OCI-LY1 (cell line): ENCODE measurements around the gene C2orf15.

Experiments
- H2AFZ ChIP-seq: fragments of 200-600 bp; sonication (generic), shearing (Covaris generic); 2 replicates; pipeline ENCODE4 v1.6.0; 2014; ENCODE audit warnings: antibody characterized with exemption, mild to moderate bottlenecking, low read length
- H3F3A ChIP-seq: fragments of 200-600 bp; sonication (generic), shearing (Covaris generic); 2 replicates; pipeline ENCODE4 v1.6.0; 2014; ENCODE audit warnings: mild to moderate bottlenecking, antibody characterized with exemption, low read length, moderate library complexity; ENCODE audit not compliant: insufficient read depth
- H3K27ac ChIP-seq: fragments of 200-600 bp; sonication (generic); 2 replicates; pipeline ENCODE4 v1.5.1; 2014; ENCODE audit warnings: low read length, mixed run types, mild to moderate bottlenecking, low read depth; ENCODE audit not compliant: poor library complexity, severe bottlenecking
- H3K27me3 ChIP-seq: fragments of 200-600 bp; sonication (generic); 2 replicates; pipeline ENCODE4 v1.6.0; 2014; ENCODE audit warnings: antibody characterized with exemption, mild to moderate bottlenecking, low read length, moderate library complexity; ENCODE audit not compliant: insufficient read depth
- H3K36me3 ChIP-seq: fragments of 200-600 bp; sonication (generic); 2 replicates; pipeline ENCODE4 v1.6.1; 2014; ENCODE audit warnings: mild to moderate bottlenecking, antibody characterized with exemption, low read length, moderate library complexity, mixed read lengths; ENCODE audit not compliant: insufficient read depth
- H3K4me1 ChIP-seq: fragments of 200-600 bp; sonication (generic); 2 replicates; pipeline ENCODE4 v1.5.1; 2014; ENCODE audit warnings: mild to moderate bottlenecking, low read length, moderate library complexity; ENCODE audit not compliant: insufficient read depth, severe bottlenecking
- H3K4me2 ChIP-seq: fragments of 200-600 bp; sonication (generic), shearing (Covaris generic); 2 replicates; pipeline ENCODE4 v1.6.1; 2014; ENCODE audit warnings: low read length
- H3K4me3 ChIP-seq: fragments of 200-600 bp; sonication (generic); 2 replicates; pipeline ENCODE4 v1.5.1; 2014; ENCODE audit warnings: low read length, low read depth, mild to moderate bottlenecking, mixed read lengths; ENCODE audit not compliant: poor library complexity, severe bottlenecking
- H3K79me2 ChIP-seq: fragments of 200-600 bp; shearing (Covaris generic); 2 replicates; pipeline ENCODE4 v1.6.1; 2016; ENCODE audit warnings: mixed run types, low read length, mixed read lengths; ENCODE audit not compliant: insufficient read depth
- H3K9ac ChIP-seq: fragments of 200-600 bp; sonication (generic), shearing (Covaris generic); 2 replicates; pipeline ENCODE4 v1.6.1; 2014; ENCODE audit warnings: mild to moderate bottlenecking, low read length, mixed read lengths
- H3K9me2 ChIP-seq: fragments of 200-600 bp; sonication (generic), shearing (Covaris generic); 2 replicates; pipeline ENCODE4 v1.6.1; 2014; ENCODE audit warnings: low read depth, mild to moderate bottlenecking, low read length, mixed read lengths
- H3K9me3 ChIP-seq: fragments of 200-600 bp; shearing (Covaris generic); 2 replicates; pipeline ENCODE4 v1.6.1; 2014; ENCODE audit warnings: low read length, mixed read lengths
- H4K20me1 ChIP-seq: fragments of 200-600 bp; sonication (generic), shearing (Covaris generic); 2 replicates; pipeline ENCODE4 v1.6.0; 2016; ENCODE audit warnings: mild to moderate bottlenecking, low read length; ENCODE audit not compliant: insufficient read depth
- CTCF ChIP-seq: fragments of 200-600 bp; sonication (generic), shearing (Covaris generic); IDR thresholded peaks from 2 replicates; pipeline ENCODE4 v1.5.1; 2017; ENCODE audit warnings: mild to moderate bottlenecking, antibody characterized with exemption, low read length, moderate library complexity, mixed read lengths
- EZH2 ChIP-seq: fragments of 200-600 bp; sonication (generic), shearing (Covaris generic); IDR thresholded peaks from 2 replicates; pipeline ENCODE4 v1.8.0; 2017; ENCODE audit warnings: borderline replicate concordance, mixed run types, mild to moderate bottlenecking, antibody characterized with exemption, low read length, moderate library complexity, mixed read lengths

The C2orf15 gene

GRCh38 chr2:99104006-99104405, 37.5 kb upstream of the C2orf15 start:
- H3K27me3 ChIP-seq, result no peaks in the 10 kb centered on the region
- no peaks in the 10 kb centered on the region for H3F3A ChIP-seq
- no peaks in the 10 kb centered on the region for H4K20me1 ChIP-seq
- TF ChIP-seq EZH2, result no peak
- no peak for TF ChIP-seq CTCF
- H3K36me3 ChIP-seq, result no peaks in the 10 kb centered on the region
- H3K9ac ChIP-seq, result no peak overlapping the region
- H3K4me1 ChIP-seq, result peaks cover 11% of the 10 kb centered on the region
- H3K27ac ChIP-seq, result no peak overlapping the region
- H2AFZ ChIP-seq, result no peak overlapping the region
- no peak overlapping the region for H3K4me2 ChIP-seq
- H3K79me2 ChIP-seq, result no peaks in the 10 kb centered on the region
- H3K9me3 ChIP-seq, result no peaks in the 10 kb centered on the region
- H3K9me2 ChIP-seq, result 0 out of 2 replicates have a peak, but pooled peaks cover 2% of the 10 kb centered on the region
- H3K4me3 ChIP-seq, result no peak overlapping the region

GRCh38 chr2:99106913-99107312, 34.6 kb upstream of the C2orf15 start:
- Histone ChIP-seq H3K4me1 (no peaks in the 10 kb centered on the region), H4K20me1 (no peaks in the 10 kb centered on the region), H3K9me3 (no peaks in the 10 kb centered on the region), H3K36me3 (no peaks in the 10 kb centered on the region), H3K27me3 (no peaks in the 10 kb centered on the region), H3K79me2 (no peaks in the 10 kb centered on the region), H3K9me2 (no peaks in the 10 kb centered on the region), H2AFZ (no peak overlapping the region), H3F3A (no peaks in the 10 kb centered on the region), H3K4me2 (no peak overlapping the region), H3K9ac (no peak overlapping the region), H3K4me3 (no peak overlapping the region), H3K27ac (no peak overlapping the region)
- TF ChIP-seq EZH2 (no peak), CTCF (no peak)

GRCh38 chr2:99111236-99111635, 30.3 kb upstream of the C2orf15 start:
- Histone ChIP-seq H3K4me3 (no peak overlapping the region), H3K9me3 (no peaks in the 10 kb centered on the region), H3F3A (no peaks in the 10 kb centered on the region), H3K9ac (no peak overlapping the region), H4K20me1 (no peaks in the 10 kb centered on the region), H3K27me3 (no peaks in the 10 kb centered on the region), H2AFZ (no peak overlapping the region), H3K9me2 (no peaks in the 10 kb centered on the region), H3K4me2 (no peak overlapping the region), H3K36me3 (no peaks in the 10 kb centered on the region), H3K27ac (no peak overlapping the region), H3K4me1 (no peaks in the 10 kb centered on the region), H3K79me2 (no peaks in the 10 kb centered on the region)
- TF ChIP-seq EZH2 (no peak), CTCF (no peak)
